ENCODE data around the gene ROPN1B. TPM values are rescaled to one million over a fixed set of nuclear protein-coding genes. Genes with fewer than 3 reads are reported as not detected.
"Not testable (repeated sequence)": the region's sequence is repeated elsewhere in the genome, so short reads cannot be mapped to it uniquely, and the experiment has no call there.

The ROPN1B gene
- total and polyA plus RNA-seq, 8 donors: 0.13 to 0.31 TPM; not detected in 6

GRCh38 chr3:125951176-125951575, 17.8 kb upstream of the ROPN1B start:
- intact Hi-C loops (cut with DNase I; ENCODE audit: low total_unique reads); DNase-seq: not testable (repeated sequence)

DNA sequence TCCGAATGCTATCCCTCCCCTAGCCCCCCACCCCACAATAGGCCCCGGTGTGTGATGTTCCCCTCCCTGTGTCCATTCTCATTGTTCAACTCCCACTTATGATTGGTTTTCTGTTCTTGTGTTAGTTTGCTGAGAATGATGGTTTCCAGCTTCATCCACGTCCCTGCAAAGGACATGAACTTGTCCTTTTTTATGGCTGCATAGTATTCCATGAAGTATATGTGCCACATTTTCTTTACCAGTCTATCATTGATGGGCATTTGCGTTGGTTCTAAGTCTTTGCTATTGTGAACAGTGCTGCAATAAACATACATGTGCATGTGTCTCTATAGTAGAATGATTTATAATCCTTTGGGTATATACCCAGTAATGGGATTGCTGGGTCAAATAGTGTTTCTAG, 12.0 kb upstream of the ROPN1B start:
- H3K9me3 ChIP-seq; H3K4me1 ChIP-seq; intact Hi-C loops (cut with DNase I; ENCODE audit: low total_unique reads); H3K36me3 ChIP-seq; DNase-seq; H3K27ac ChIP-seq; H3K4me3 ChIP-seq: not testable (repeated sequence)
- peaks cover 0 to 75% (median 30%) of the 10 kb centered on the region in 3 donors for H3K27me3 ChIP-seq
- 83 to 96% (median 93%) methylated on average over 4 of the region's 4 CpGs for WGBS, 5 donors

More at GRCh38 chr3:125951176-125951575, 17.8 kb upstream of the ROPN1B start:
- H3K4me3 ChIP-seq, H3K36me3 ChIP-seq, H3K27ac ChIP-seq, H3K9me3 ChIP-seq, H3K4me1 ChIP-seq: not testable (repeated sequence)
- peaks cover 0 to 22% (median 8%) of the 10 kb centered on the region in 3 donors for H3K27me3 ChIP-seq
- WGBS, 5 donors: 84 to 89% (median 86%) methylated on average over 3 of the region's 3 CpGs

GRCh38 chr3:125957674-125958510, 11.1 kb upstream of the ROPN1B start:
- TF ChIP-seq EP300 (IDR thresholded peaks at IDR 0.05): no peak
- no peak for TF ChIP-seq CTCF (IDR thresholded peaks at IDR 0.05)
- no peak for TF ChIP-seq POLR2AphosphoS5 (IDR thresholded peaks at IDR 0.05)
- no peak for TF ChIP-seq POLR2A (IDR thresholded peaks at IDR 0.05)
- H3K27ac ChIP-seq: no peak overlapping the region
- H3K4me1 ChIP-seq: peaks cover 0 to 7% (median 5%) of the 10 kb centered on the region in 4 donors
- intact Hi-C loops (cut with DNase I; ENCODE audit: low total_unique reads): no loop called here
- H3K9me3 ChIP-seq: peaks cover 0 to 8% (median 0%) of the 10 kb centered on the region in 4 donors
- peak in 1 of 2 donors; percentile 49 for DNase-seq
- peaks cover 0 to 80% (median 30%) of the 10 kb centered on the region in 3 donors for H3K27me3 ChIP-seq
- peak overlapping the region in 3 of 4 donors; percentile 14 to 31 (median 17) for H3K4me3 ChIP-seq
- no peaks in the 10 kb centered on the region for H3K36me3 ChIP-seq
- 8 to 38% (median 14%) methylated on average over 6 to 75 of the region's 75 CpGs for WGBS, 5 donors

DNA sequence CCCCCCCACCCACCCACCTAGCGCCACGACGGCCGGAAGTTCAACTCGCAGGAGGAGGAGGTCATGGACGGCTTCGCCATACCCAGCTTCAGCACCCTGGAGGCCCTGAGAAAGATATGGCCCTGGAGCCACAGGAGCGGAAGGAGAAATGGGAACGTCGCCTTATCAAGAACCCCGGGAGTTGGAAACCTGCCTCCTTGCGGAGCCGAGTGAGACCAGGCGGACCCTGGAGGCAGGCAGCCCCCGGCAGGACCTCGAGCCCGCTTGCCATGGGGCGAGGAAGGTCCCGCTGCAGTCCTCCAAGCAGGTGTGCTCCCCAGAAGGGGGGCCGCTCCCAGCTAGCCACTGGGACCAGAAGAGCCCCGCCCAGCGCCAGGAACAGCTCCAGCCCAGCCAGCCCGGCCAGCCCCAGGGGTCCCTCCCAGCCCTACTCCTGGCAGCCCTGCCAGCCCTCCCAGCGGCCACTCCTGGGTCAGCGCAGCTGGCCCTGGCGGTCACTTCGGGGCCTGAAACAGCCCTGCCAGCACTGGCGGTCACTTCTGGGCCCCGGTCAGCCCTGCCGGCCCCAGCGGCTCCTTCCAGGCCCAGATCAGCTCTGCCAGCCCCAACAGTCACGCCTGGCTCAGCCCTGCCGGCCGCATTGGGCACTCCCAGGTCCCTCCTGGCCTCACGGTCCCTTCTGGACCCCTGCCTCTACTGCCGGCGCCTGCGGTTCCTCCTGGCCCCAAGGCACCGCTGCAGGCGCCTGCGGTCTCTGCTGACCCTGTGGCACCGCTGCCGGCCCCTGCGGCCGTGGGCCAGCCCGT, 10.3 kb upstream of the ROPN1B start:
- H3K27me3 ChIP-seq: peaks cover 0 to 78% (median 30%) of the 10 kb centered on the region in 3 donors
- H3K36me3 ChIP-seq: no peaks in the 10 kb centered on the region
- H3K4me3 ChIP-seq: peak overlapping the region in 2 of 4 donors; percentile 14 to 31
- intact Hi-C loops (cut with DNase I; ENCODE audit: low total_unique reads): no loop called here
- 48 to 87% (median 73%) methylated on average over 23 to 46 of the region's 46 CpGs for WGBS, 5 donors
- peaks cover 0 to 8% (median 0%) of the 10 kb centered on the region in 4 donors for H3K9me3 ChIP-seq
- TF ChIP-seq POLR2A (IDR thresholded peaks at IDR 0.05) (no peak), EP300 (IDR thresholded peaks at IDR 0.05) (no peak), CTCF (IDR thresholded peaks at IDR 0.05) (no peak), POLR2AphosphoS5 (IDR thresholded peaks at IDR 0.05) (no peak)
- peaks cover 0 to 7% (median 5%) of the 10 kb centered on the region in 4 donors for H3K4me1 ChIP-seq
- no peak for DNase-seq
- no peak overlapping the region for H3K27ac ChIP-seq

GRCh38 chr3:125959317-125960065, 9.5 kb upstream of the ROPN1B start:
- Histone ChIP-seq H3K4me3 (no peak overlapping the region), H3K4me1 (peaks cover 0 to 7% (median 5%) of the 10 kb centered on the region in 4 donors), H3K27ac (no peak overlapping the region), H3K27me3 (peaks cover 0 to 74% (median 33%) of the 10 kb centered on the region in 3 donors), H3K36me3 (no peaks in the 10 kb centered on the region), H3K9me3 (peaks cover 0 to 14% (median 3%) of the 10 kb centered on the region in 4 donors)
- DNase-seq: no peak
- WGBS, 5 donors: 93 to 97% (median 95%) methylated on average over 22 to 39 of the region's 39 CpGs
- intact Hi-C loops (cut with DNase I; ENCODE audit: low total_unique reads): no loop called here
- TF ChIP-seq POLR2AphosphoS5 (IDR thresholded peaks at IDR 0.05): no peak
- TF ChIP-seq POLR2A (IDR thresholded peaks at IDR 0.05): no peak
- no peak for TF ChIP-seq CTCF (IDR thresholded peaks at IDR 0.05)
- no peak for TF ChIP-seq EP300 (IDR thresholded peaks at IDR 0.05)
